K562 (cell line): ENCODE results near the gene CEP135. TPM values are rescaled to one million over a fixed set of nuclear protein-coding genes. Genes with fewer than 3 reads are reported as not detected.

Experiments used
- ARID1B ChIP-seq: fragments of 450-650 bp; IDR thresholded peaks from 2 replicates; pipeline ENCODE4 v1.6.1; 2016; ENCODE audit warnings: antibody characterized with exemption, mild to moderate bottlenecking, inconsistent platforms
- BMI1 ChIP-seq: fragments of 150-350 bp; IDR thresholded peaks from 2 replicates; pipeline ENCODE4 v1.6.1; 2014; ENCODE audit warnings: low read length
- DACH1 ChIP-seq: fragments of 450-650 bp; IDR thresholded peaks from 2 replicates; pipeline ENCODE4 v1.6.1; 2018; ENCODE audit not compliant: partially characterized antibody
- ELF1 ChIP-seq: fragments of 200-800 bp; sonication (Bioruptor generic); IDR thresholded peaks from 2 replicates; pipeline ENCODE4 v1.6.1; 2016; ENCODE audit warnings: missing genetic modification characterization, missing compliant biosample characterization
- ETV1 ChIP-seq: fragments of 450-650 bp; conservative IDR thresholded peaks from 2 replicates; pipeline ENCODE4 v1.6.1; 2016; ENCODE audit warnings: missing genetic modification characterization, control low read depth, low read depth, missing compliant biosample characterization
- HCFC1 ChIP-seq: IDR thresholded peaks from 2 replicates; pipeline ENCODE4 v1.6.1; 2012; ENCODE audit warnings: low read depth, low read length, improper control_type of control experiment
- IRF2 ChIP-seq: sonication (generic); formaldehyde crosslinking; IDR thresholded peaks from 2 replicates; pipeline ENCODE4 v1.8.1; 2022; ENCODE audit warnings: mild to moderate bottlenecking, missing genetic modification reagents
- MAFF ChIP-seq: IDR thresholded peaks from 2 replicates; pipeline ENCODE4 v1.6.1; 2012; ENCODE audit warnings: low read length, improper control_type of control experiment
- MYBL2 ChIP-seq, 2 experiments: fragments of 450-650 bp in 1 of 2; sonication (generic) in 1 of 2; formaldehyde crosslinking in 1 of 2; IDR thresholded peaks; 2 replicates each; pipeline versions ENCODE4 v1.6.1 to v1.8.1; 2017 to 2022; ENCODE audit warnings: borderline replicate concordance in 1 of 2, inconsistent platforms in 1 of 2, low read depth in 1 of 2, mild to moderate bottlenecking in 1 of 2, missing genetic modification reagents in 1 of 2, moderate library complexity in 1 of 2
- NCOR1 ChIP-seq: fragments of 450-650 bp; IDR thresholded peaks from 2 replicates; pipeline ENCODE4 v1.6.1; 2016; ENCODE audit warnings: mild to moderate bottlenecking, moderate library complexity
- NEUROD1 ChIP-seq: fragments of 150-350 bp; IDR thresholded peaks from 2 replicates; pipeline ENCODE4 v1.6.1; 2014; ENCODE audit warnings: borderline replicate concordance, low read length, low read depth; ENCODE audit not compliant: partially characterized antibody
- PML ChIP-seq: IDR thresholded peaks from 2 replicates; pipeline ENCODE4 v1.6.1; 2012; ENCODE audit warnings: low read length, inconsistent platforms
- RREB1 ChIP-seq: fragments of 250-450 bp; sonication (Bioruptor Pico); IDR thresholded peaks from 2 replicates; pipeline ENCODE4 v1.4.0; 2020
- SMAD1 ChIP-seq: fragments of 150-350 bp; IDR thresholded peaks from 2 replicates; pipeline ENCODE4 v1.6.1; 2014; ENCODE audit warnings: low read length, low read depth; ENCODE audit not compliant: partially characterized antibody
- SMAD3 ChIP-seq: fragments of 450-650 bp; formaldehyde crosslinking; conservative IDR thresholded peaks from 2 replicates; pipeline ENCODE4 v1.4.0; 2020; ENCODE audit warnings: mild to moderate bottlenecking
- TAF7 ChIP-seq: fragments of 450-650 bp; IDR thresholded peaks from 2 replicates; pipeline ENCODE4 v1.6.1; 2016; ENCODE audit warnings: missing genetic modification characterization, missing compliant biosample characterization
- ZNF197 ChIP-seq: fragments of 200-800 bp; sonication (Bioruptor generic); IDR thresholded peaks from 2 replicates; pipeline ENCODE4 v1.6.1; 2016; ENCODE audit warnings: low read depth, missing genetic modification characterization, missing compliant biosample characterization
- ZNF655 ChIP-seq: fragments of 250-450 bp; sonication (Bioruptor Pico); IDR thresholded peaks from 2 replicates; pipeline ENCODE4 v1.5.0; 2021
- polyA plus RNA-seq, 8 experiments: library from polyadenylated mRNA; depleted of rRNA in 4 of 8; stranded (reverse) in 5 of 8; unstranded in 3 of 8; fragments of >200 nt; fragmentation: Nextera tagmentation in 2 of 8; fragmentation: Illumina TruSeq in 1 of 8; extraction: Ambion mirVana in 2 of 8; extraction: Trizol in 1 of 8; gene quantifications; 2 replicates each; pipeline versions ENCODE4 v1.2.1 to v1.2.3, GENCODE V29; 2011 to 2014; ENCODE audit warnings: inconsistent platforms in 1 of 8, missing spikeins in 1 of 8
- total RNA-seq, 7 experiments: library from RNA; depleted of rRNA in 6 of 7; stranded (reverse); fragments of >200 nt in 6 of 7; fragmentation: Illumina TruSeq in 2 of 7; extraction: Trizol in 2 of 7; gene quantifications; 2 replicates each; pipeline versions ENCODE4 v1.2.1 to v1.2.3, GENCODE V29; 2011 to 2021; ENCODE audit warnings: low replicate concordance in 1 of 7

Gene CEP135
- total and polyA plus RNA-seq, 9 of the 15 experiments (the other 6 are each of a cell fraction or from before 2014, with no cell fraction given), result 3.1 to 18.9 (median 15.3) TPM

DNA sequence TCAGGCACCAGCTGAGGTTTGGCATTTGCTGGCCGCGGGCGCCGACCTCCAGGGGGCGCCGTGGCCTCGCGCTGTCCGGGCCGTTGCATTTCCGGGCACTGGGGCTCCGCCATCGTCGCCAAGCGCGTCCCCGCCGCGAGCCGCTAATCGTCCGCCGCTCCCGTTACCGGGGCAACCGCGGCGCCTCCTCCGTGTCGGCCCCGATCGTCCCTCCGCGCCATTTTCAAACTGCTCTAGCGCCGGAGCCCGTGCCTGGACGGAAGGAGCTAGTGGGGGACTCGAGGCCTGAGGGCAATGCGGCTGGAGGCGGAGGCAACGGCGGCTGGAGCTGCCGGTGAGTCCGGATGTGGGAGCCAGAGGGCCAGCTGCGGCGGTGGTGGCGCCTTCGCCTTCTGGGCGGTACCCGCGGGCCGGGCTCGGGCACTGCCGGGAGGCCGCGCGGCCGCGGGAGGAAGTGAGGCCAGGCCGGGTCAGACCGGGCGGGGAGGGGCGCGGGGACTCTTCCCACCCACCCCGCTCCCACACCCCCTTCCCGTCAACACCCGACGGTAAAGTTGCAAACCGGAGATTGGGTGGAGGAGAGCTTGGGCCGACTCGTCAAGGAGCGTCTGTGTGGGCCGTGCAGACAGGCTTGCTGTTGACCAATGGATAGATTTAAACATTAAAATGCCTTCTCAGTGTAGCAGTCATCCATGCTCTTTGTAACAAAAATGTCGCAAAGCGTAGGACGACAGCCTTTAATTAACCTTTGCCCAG, at the start of gene CEP135 (continued):
- TF ChIP-seq ZNF197 (CRISPR knock-in tag) (no peak), ARID1B (no peak; the same call in 1 of the 2 replicates), PML (peak; percentile 38; the same call in 1 of the 2 replicates), MYBL2 (IDR thresholded peaks at IDR 0.05; ENCODE audit: low read depth) (peak; percentile 71), MYBL2 (CRISPR knock-in tag; IDR thresholded peaks at IDR 0.05; ENCODE audit: borderline replicate concordance) (no peak), ELF1 (peak; percentile 96), TAF7 (tag) (peak; percentile 37; the same call in 1 of the 2 replicates), NCOR1 (peak; percentile 52), ETV1 (tag) (peak; percentile 74; the same call in 1 of the 2 replicates), RREB1 (CRISPR knock-in tag) (peak; percentile 22; the same call in 1 of the 2 replicates), BMI1 (peak; percentile 71), SMAD1 (no peak), NEUROD1 (no peak), IRF2 (CRISPR knock-in tag) (no peak), DACH1 (peak; percentile 62), ZNF655 (CRISPR knock-in tag) (no peak), HCFC1 (peak; percentile 67), SMAD3 (no peak), MAFF (no peak)
